ENCODE measurements around the gene PLSCR3.

The PLSCR3 gene

DNA sequence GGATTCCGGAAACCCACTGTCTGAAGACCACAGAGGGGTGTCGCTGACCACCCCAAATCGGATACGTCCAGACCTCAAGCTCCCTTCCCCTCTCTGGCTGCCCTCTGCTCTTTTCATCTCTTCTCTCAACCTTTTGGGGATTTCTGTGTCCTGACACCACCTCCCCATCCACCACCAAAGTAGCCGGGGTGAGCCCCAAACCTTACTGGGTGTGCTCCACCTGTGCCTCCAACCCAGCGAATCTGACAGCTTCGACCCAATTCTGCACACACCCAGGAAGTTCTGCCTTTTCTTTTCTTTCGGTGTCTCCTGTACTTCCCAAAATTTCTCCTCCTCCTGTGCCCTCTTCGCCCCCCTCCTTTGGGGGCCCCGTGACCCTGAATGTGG lies 41.8 kb downstream of the PLSCR3 start:
- TF ChIP-seq, protein P1, sequence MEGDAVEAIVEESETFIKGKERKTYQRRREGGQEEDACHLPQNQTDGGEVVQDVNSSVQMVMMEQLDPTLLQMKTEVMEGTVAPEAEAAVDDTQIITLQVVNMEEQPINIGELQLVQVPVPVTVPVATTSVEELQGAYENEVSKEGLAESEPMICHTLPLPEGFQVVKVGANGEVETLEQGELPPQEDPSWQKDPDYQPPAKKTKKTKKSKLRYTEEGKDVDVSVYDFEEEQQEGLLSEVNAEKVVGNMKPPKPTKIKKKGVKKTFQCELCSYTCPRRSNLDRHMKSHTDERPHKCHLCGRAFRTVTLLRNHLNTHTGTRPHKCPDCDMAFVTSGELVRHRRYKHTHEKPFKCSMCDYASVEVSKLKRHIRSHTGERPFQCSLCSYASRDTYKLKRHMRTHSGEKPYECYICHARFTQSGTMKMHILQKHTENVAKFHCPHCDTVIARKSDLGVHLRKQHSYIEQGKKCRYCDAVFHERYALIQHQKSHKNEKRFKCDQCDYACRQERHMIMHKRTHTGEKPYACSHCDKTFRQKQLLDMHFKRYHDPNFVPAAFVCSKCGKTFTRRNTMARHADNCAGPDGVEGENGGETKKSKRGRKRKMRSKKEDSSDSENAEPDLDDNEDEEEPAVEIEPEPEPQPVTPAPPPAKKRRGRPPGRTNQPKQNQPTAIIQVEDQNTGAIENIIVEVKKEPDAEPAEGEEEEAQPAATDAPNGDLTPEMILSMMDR (IDR thresholded peaks at IDR 0.05; ENCODE audit: low read depth, low read length, missing control alignments): no peak
- peak overlapping the region; percentile 66 for H3K4me3 ChIP-seq (replicated peaks; ENCODE audit: low read depth, low read length)
- DNase-seq (ENCODE audit: extremely low read depth, low read depth): no peak

DNA sequence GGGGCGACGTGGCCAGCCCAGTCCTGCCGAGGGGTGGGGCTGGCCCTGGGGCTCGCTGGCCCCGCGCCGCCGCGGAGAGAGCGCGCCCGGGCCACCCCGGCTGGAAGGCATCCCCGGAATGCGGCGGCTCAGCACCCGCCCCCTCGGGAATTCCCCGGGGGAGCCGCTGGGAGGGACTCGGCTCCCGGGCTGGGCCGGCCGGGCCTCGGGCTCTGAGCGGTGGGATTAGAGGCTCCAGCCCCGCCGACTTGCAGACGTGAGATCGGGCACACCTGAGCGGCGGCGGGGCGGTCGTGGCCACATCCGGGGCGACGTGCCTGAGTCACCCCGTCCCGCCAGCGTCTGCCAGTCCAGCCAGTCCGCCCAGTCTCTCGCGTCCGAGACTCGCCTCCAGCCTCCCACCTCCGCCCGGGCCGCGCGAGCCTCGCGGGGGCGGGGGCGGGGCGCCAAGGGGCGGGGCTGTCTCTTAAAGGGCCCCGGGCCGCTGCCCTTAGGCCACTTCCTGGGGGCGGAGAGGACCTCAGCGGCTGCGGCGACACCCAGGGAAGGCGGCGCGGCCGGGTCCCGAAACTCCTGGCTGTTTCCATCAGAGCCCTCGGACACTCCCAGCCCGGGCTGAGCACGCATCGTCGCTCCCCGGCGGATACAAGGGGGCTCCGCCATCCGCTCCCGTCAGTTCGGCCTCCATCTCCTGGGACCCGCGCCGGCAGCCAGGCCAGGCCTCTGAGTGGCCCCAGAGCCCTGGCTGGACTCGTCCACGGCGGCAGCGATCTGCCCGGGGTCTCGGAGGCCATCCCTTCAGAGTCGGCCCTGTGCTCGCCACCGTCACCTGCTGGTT lies 42.4 kb downstream of the PLSCR3 start, which contains the start of gene KCTD11:
TSS of gene KCTD11 (plus strand) at position 498 of the 838 bp plus-strand sequence.
- H3K4me3 ChIP-seq (replicated peaks; ENCODE audit: low read depth, low read length): peak within 1 kb of the TSS; percentile 66
- TF ChIP-seq, protein P1 (IDR thresholded peaks at IDR 0.05; ENCODE audit: low read depth, low read length, missing control alignments): peak; percentile 41
- DNase-seq (ENCODE audit: extremely low read depth, low read depth): no peak

DNA sequence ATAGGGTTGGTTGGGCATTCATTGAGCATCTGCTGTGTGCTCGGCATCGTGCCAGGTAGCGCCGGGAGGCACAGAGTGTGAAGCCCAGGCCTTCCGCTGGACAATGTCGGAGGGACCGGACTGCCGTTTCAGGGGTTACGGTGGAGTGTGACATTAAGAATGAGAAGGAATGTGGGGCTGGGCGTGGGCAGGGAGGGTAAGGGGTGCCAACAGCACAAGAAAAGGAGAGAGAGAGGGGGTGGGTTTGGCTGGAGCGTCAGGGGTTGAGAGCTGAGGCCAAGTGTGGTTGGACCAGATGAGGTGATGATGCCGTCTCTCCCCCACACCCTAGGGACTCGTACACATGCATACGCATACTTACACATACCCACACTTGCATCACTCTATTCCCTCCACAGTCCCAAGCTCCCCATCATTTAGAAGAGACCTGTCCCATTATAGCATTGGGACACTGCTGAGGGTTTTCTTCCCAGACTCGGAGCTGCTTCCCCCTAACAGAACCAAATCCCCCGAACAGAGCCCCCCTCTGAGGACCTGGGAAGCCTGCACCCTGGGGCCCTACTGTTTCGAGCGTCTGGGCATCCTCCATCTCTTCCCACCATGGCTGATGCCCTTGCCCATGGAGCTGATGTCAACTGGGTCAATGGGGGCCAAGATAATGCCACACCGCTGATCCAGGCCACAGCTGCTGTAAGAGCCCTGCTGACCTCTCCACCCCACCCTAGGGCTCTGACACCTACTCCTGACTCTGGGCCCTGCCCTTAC lies 45.7 kb downstream of the PLSCR3 start:
- TF ChIP-seq, protein P1 (IDR thresholded peaks at IDR 0.05; ENCODE audit: low read depth, low read length, missing control alignments): no peak

DNA sequence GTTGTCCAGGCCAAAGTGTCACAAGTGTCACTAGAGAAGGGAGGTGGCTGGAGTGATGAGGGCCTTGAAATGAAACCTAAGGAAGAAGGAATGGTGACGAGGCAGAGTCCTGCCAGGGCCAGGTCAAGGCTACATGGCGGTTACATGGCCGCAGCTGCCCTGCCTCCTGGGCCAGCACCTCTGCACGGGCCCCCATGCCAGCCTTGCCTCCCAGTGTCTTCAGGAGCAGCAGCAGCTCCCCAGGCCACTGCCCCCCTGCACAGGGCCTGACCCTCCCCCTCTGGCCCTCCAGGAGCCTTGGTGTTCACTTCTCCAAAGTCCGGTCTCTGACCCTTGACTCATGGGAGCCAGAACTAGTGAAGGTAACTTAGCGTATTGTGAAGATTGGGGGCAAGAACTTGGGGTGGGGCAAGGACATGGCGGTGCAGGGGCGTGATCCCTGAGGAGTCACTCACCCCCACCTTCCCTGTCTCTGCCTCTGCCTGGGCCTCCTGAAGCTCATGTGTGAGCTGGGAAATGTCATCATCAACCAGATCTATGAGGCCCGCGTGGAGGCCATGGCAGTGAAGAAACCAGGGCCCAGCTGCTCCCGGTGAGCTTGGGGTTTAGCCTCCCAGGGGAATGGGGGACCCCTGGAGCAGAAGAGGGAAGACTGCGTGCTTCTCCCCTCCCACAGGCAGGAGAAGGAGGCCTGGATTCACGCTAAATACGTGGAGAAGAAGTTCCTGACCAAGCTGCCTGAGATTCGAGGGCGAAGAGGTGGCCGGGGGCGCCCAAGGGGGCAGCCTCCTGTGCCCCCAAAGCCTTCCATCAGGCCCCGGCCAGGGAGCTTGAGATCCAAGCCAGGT lies 46.5 kb downstream of the PLSCR3 start:
- TF ChIP-seq, protein P1 (IDR thresholded peaks at IDR 0.05; ENCODE audit: low read depth, low read length, missing control alignments): no peak
- no peak overlapping the region for H3K4me3 ChIP-seq (replicated peaks; ENCODE audit: low read depth, low read length)
- no peak for DNase-seq (ENCODE audit: extremely low read depth, low read depth)

More for the DNA sequence above, 45.7 kb downstream of the PLSCR3 start:
- H3K4me3 ChIP-seq (replicated peaks; ENCODE audit: low read depth, low read length): no peak overlapping the region
- no peak for DNase-seq (ENCODE audit: extremely low read depth, low read depth)

DNA sequence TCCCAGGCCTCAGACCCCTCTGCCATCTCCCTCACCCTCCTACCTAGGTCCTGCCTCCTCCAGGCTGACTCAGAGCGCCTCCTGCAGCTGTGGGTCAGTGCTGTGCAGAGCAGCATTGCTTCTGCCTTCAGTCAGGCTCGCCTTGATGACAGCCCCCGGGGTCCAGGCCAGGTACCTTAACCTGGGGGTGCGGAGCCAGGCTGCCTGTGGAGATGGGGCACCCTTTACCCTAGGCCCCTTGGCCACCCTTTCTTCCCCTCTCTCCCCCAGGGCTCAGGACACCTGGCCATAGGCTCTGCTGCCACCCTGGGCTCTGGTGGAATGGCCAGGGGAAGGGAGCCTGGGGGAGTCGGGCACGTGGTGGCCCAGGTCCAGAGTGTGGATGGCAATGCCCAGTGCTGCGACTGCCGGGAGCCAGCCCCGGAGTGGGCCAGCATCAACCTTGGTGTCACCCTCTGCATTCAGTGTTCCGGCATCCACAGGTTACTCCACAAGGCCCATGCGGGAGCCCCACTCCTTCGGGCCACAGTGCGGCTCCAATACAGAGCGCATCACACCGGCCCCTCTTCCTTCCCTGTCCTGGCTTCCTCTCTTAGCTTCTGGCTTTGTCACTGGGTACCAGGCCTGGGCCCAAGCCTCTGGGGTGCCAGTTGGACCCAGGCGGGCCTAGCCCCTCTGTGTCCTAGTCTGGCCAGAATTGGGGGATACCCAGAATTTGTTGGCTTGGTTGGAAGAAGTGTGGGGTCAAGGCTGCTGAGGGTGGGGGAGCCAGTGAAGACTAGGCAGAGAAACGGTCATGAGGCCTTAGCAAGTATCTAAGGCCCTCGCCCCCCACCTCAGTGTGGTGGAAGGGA lies 47.3 kb downstream of the PLSCR3 start:
- TF ChIP-seq, protein P1 (IDR thresholded peaks at IDR 0.05; ENCODE audit: low read depth, low read length, missing control alignments): no peak
- no peak overlapping the region for H3K4me3 ChIP-seq (replicated peaks; ENCODE audit: low read depth, low read length)
- DNase-seq (ENCODE audit: extremely low read depth, low read depth): no peak

Data from HFF-Myc (cell line).